Measurements from ENCODE around the gene UBE3B.

DNA sequence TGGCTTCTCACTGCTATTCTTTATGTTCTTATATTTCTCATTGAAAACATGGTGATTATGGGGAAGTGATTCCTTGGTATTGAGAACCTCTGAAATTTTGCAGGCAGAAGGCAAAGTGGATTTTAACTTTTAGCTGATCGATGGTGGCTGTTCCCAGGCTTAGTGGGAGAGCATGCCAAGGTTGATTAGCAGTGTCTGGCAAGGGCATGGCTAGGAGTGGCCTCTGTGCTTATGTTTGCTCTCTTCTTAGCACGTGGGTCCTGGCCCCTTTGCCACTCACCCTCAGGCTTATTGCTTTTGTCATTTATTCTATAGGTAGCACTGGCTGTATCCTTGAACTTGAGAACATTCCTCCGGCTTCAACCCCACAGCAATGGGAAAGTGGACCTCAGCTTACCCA, 98.2 kb downstream of the UBE3B start:
- TF ChIP-seq, protein P1, sequence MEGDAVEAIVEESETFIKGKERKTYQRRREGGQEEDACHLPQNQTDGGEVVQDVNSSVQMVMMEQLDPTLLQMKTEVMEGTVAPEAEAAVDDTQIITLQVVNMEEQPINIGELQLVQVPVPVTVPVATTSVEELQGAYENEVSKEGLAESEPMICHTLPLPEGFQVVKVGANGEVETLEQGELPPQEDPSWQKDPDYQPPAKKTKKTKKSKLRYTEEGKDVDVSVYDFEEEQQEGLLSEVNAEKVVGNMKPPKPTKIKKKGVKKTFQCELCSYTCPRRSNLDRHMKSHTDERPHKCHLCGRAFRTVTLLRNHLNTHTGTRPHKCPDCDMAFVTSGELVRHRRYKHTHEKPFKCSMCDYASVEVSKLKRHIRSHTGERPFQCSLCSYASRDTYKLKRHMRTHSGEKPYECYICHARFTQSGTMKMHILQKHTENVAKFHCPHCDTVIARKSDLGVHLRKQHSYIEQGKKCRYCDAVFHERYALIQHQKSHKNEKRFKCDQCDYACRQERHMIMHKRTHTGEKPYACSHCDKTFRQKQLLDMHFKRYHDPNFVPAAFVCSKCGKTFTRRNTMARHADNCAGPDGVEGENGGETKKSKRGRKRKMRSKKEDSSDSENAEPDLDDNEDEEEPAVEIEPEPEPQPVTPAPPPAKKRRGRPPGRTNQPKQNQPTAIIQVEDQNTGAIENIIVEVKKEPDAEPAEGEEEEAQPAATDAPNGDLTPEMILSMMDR (IDR thresholded peaks at IDR 0.05): no peak
- TF ChIP-seq EP300 (IDR thresholded peaks at IDR 0.05): no peak
